ENCODE results near the gene SHANK2. TPM values are rescaled to one million over a fixed set of nuclear protein-coding genes. Genes with fewer than 3 reads are reported as not detected.

The SHANK2 gene
- total and polyA plus RNA-seq, 2 donors (not counting 3 experiments of a cell fraction or from before 2014, with no cell fraction given) = not detected

- Histone ChIP-seq H3K27ac (ENCODE audit: insufficient read depth, low read depth, low read length) (no peak overlapping the region), H3K9me3 (replicated peaks; ENCODE audit: control insufficient read depth, insufficient read depth, low read length) (no peaks in the 10 kb centered on the region), H3K4me2 (ENCODE audit: insufficient read depth, low read length) (no peak overlapping the region), H3K9me1 (replicated peaks; ENCODE audit: control insufficient read depth, extremely low read depth, insufficient read depth, low read length) (no peaks in the 10 kb centered on the region), H4K20me1 (replicated peaks; ENCODE audit: control insufficient read depth, extremely low read depth, insufficient read depth, low read length) (no peaks in the 10 kb centered on the region), H3K79me2 (ENCODE audit: control insufficient read depth, insufficient read depth, low read length) (no peaks in the 10 kb centered on the region), H3K27me3 (ENCODE audit: control insufficient read depth in 2 of 2, insufficient read depth in 2 of 2, low read length in 2 of 2) (no peaks in the 10 kb centered on the region), H3K4me3 (replicated peaks in 1 of 3; ENCODE audit: insufficient read depth in 1 of 3, low read depth in 1 of 3, low read length in 3 of 3) (no peak overlapping the region), H3K36me3 (ENCODE audit: control insufficient read depth in 2 of 2, extremely low read depth in 1 of 2, insufficient read depth in 2 of 2, low read length in 2 of 2) (no peaks in the 10 kb centered on the region), H3K4me1 (ENCODE audit: control insufficient read depth, extremely low read depth, insufficient read depth, low read length) (no peaks in the 10 kb centered on the region), H3K9ac (replicated peaks; ENCODE audit: extremely low read depth, insufficient read depth, low read length) (no peak overlapping the region), H2AFZ (ENCODE audit: low read depth, low read length) (no peak overlapping the region)
- dilution Hi-C loops (cut with MboI; ENCODE audit: extremely low pct_ligation_motif_present, low sequenced_read_pairs) = no loop called here
- no peak for FAIRE-seq
- ChIA-PET CTCF (no interaction called here), POLR2A (no interaction called here)
- intact Hi-C loops (cut with micrococcal nuclease) = no loop called here
- no peak for TF ChIP-seq POLR2A (IDR thresholded peaks at IDR 0.05; ENCODE audit: low read depth, low read length)
- no peak for TF ChIP-seq CTCF (IDR thresholded peaks at IDR 0.05; ENCODE audit: extremely low read depth in 1 of 2, insufficient read depth in 1 of 2, low read depth in 1 of 2, low read length in 2 of 2)
- no peak for TF ChIP-seq MYC (IDR thresholded peaks at IDR 0.05; ENCODE audit: low read depth, low read length)
- no peak for TF ChIP-seq FOS (IDR thresholded peaks at IDR 0.05; ENCODE audit: borderline replicate concordance, insufficient read depth, low read length)
- no peak for TF ChIP-seq GATA2 (IDR thresholded peaks at IDR 0.05; ENCODE audit: insufficient read depth, insufficient read length, low read depth, low read length)
- no peak for TF ChIP-seq JUN (IDR thresholded peaks at IDR 0.05; ENCODE audit: borderline replicate concordance, insufficient read depth, insufficient read length, low read depth)
- no peak for TF ChIP-seq POLR2AphosphoS5 (IDR thresholded peaks at IDR 0.05; ENCODE audit: insufficient read depth, low read depth, low read length)
- TF ChIP-seq EZH2 (IDR thresholded peaks at IDR 0.05; ENCODE audit: borderline replicate concordance, low read depth, low read length, severe bottlenecking) = no peak
- no peak for TF ChIP-seq MAX (IDR thresholded peaks at IDR 0.05; ENCODE audit: insufficient read depth, insufficient read length)
- no TSS peak for BruUV-seq (replicated peaks)
- no peak for DNase-seq (ENCODE audit: low read depth, low spot score)
Observed at GRCh38 chr11:71218789-71219499, 33.4 kb downstream of the SHANK2 start.

All from endothelial cell of umbilical vein (primary cell).